Keratinocyte (primary cell): ENCODE results near the gene RAB3GAP2. TPM values are rescaled to one million over a fixed set of nuclear protein-coding genes. Genes with fewer than 3 reads are reported as not detected.

Source experiments
- DNase-seq: peaks from one replicate; pipeline ENCODE4 v3.0.0-alpha.2; 2011; ENCODE audit warnings: low read depth, missing footprints, low spot score
- FAIRE-seq: peaks from 2 replicates; lab custom pipeline; 2011; peaks lifted over from hg19 to GRCh38; lab: Jason Lieb, UNC
- H2AFZ ChIP-seq: 2 replicates; pipeline ENCODE4 v1.6.0; 2012; ENCODE audit warnings: low read length, control low read depth, inconsistent platforms; ENCODE audit not compliant: control insufficient read depth
- H3K27ac ChIP-seq: 2 replicates; pipeline ENCODE4 v1.5.1; 2011; ENCODE audit warnings: low read length; ENCODE audit not compliant: control insufficient read depth, insufficient read depth
- H3K27me3 ChIP-seq: 3 replicates; pipeline ENCODE4 v1.6.0; 2011; ENCODE audit warnings: low read length; ENCODE audit not compliant: control insufficient read depth, insufficient read depth; ENCODE audit errors: extremely low read depth
- H3K36me3 ChIP-seq, 2 experiments: 2 replicates in 1 of 2; 3 replicates in 1 of 2; pipeline ENCODE4 v1.5.1; 2011; ENCODE audit warnings: low read length in 2 of 2, mild to moderate bottlenecking in 1 of 2; ENCODE audit not compliant: control insufficient read depth in 2 of 2, insufficient read depth in 2 of 2; ENCODE audit errors: extremely low read depth in 1 of 2
- H3K4me1 ChIP-seq: 3 replicates; pipeline ENCODE4 v1.5.1; 2011; ENCODE audit warnings: low read length; ENCODE audit not compliant: control insufficient read depth, insufficient read depth; ENCODE audit errors: extremely low read depth
- H3K4me2 ChIP-seq: 3 replicates; pipeline ENCODE4 v1.6.0; 2011; ENCODE audit warnings: low read depth, low read length; ENCODE audit not compliant: control insufficient read depth, insufficient read depth; ENCODE audit errors: extremely low read depth
- H3K4me3 ChIP-seq, 3 experiments: fragments of 200-600 bp in 1 of 3; sonication (generic) in 1 of 3; 2 replicates in 2 of 3; 3 replicates in 1 of 3; pipeline ENCODE4 v1.5.1; 2011 to 2016; ENCODE audit warnings: low read length in 3 of 3, mild to moderate bottlenecking in 3 of 3, control low read depth in 2 of 3, inconsistent platforms in 1 of 3, low read depth in 1 of 3, mixed read lengths in 1 of 3, mixed run types in 1 of 3, moderate library complexity in 1 of 3; ENCODE audit not compliant: control insufficient read depth in 2 of 3, insufficient read depth in 2 of 3; ENCODE audit errors: extremely low read depth in 1 of 3
- H3K79me2 ChIP-seq: 2 replicates; pipeline ENCODE4 v1.6.0; 2012; ENCODE audit warnings: low read length; ENCODE audit not compliant: control insufficient read depth, insufficient read depth
- H3K9ac ChIP-seq: 3 replicates; pipeline ENCODE4 v1.6.0; 2011; ENCODE audit warnings: low read length; ENCODE audit not compliant: control insufficient read depth, insufficient read depth; ENCODE audit errors: extremely low read depth
- H3K9me1 ChIP-seq: 3 replicates; pipeline ENCODE4 v1.6.0; 2011; ENCODE audit warnings: low read length; ENCODE audit not compliant: control insufficient read depth, insufficient read depth; ENCODE audit errors: extremely low read depth
- H3K9me3 ChIP-seq: 2 replicates; pipeline ENCODE4 v1.5.1; 2012; ENCODE audit warnings: low read depth, low read length; ENCODE audit not compliant: control insufficient read depth
- H4K20me1 ChIP-seq: 3 replicates; pipeline ENCODE4 v1.6.0; 2011; ENCODE audit warnings: low read length; ENCODE audit not compliant: control insufficient read depth, insufficient read depth; ENCODE audit errors: extremely low read depth
- CTCF ChIP-seq, 3 experiments: IDR thresholded peaks in 1 of 3; conservative IDR thresholded peaks in 1 of 3; optimal IDR thresholded peaks in 1 of 3; 2 replicates in 2 of 3; 3 replicates in 1 of 3; pipeline versions ENCODE3 to v1.5.1; 2011; ENCODE audit warnings: low read length in 3 of 3, mild to moderate bottlenecking in 3 of 3, moderate library complexity in 2 of 3, control low read depth in 1 of 3, inconsistent platforms in 1 of 3; ENCODE audit not compliant: insufficient read depth in 2 of 3; ENCODE audit errors: extremely low read depth in 1 of 3
- EZH2 ChIP-seq: IDR thresholded peaks from one replicate; pipeline ENCODE4 v1.6.1; 2012; ENCODE audit warnings: inconsistent platforms, mild to moderate bottlenecking, low read length, moderate library complexity
- dilution Hi-C: fragments of 300-500 bp; cut with MboI; formaldehyde crosslinking; loops from one replicate; pipeline ENCODE4 v1.7.0; 2020; ENCODE audit warnings: low sequenced_read_pairs; ENCODE audit not compliant: extremely low pct_ligation_motif_present
- polyA plus RNA-seq, 5 experiments: library from polyadenylated mRNA; depleted of rRNA in 3 of 5; stranded (reverse) in 3 of 5; stranded (forward) in 1 of 5; unstranded in 1 of 5; fragments of >200 nt; gene quantifications; 1 replicate in 1 of 5; 2 replicates in 3 of 5; 3 replicates in 1 of 5; pipeline versions ENCODE4 v1.2.1 to v1.2.3, GENCODE V29; 2011 to 2012; ENCODE audit warnings: missing spikeins in 2 of 5, low read depth in 1 of 5, low replicate concordance in 1 of 5

RAB3GAP2 gene
- polyA plus RNA-seq, 1 donor (not counting 4 experiments of a cell fraction or from before 2014, with no cell fraction given), result 44.4 TPM

GRCh38 chr1:220184506-220184905 is 87.7 kb downstream of the RAB3GAP2 start:
- no peak overlapping the region for H3K9ac ChIP-seq
- H3K36me3 ChIP-seq, result peaks cover 9 to 10% of the 10 kb centered on the region in 2 experiments
- H2AFZ ChIP-seq, result no peak overlapping the region
- dilution Hi-C loops, result no loop called here
- TF ChIP-seq CTCF (optimal IDR thresholded peaks at IDR 0.05 in 1 of 3, IDR thresholded peaks at IDR 0.05 in 1 of 3, conservative IDR thresholded peaks at IDR 0.05 in 1 of 3; ENCODE audit: extremely low read depth in 1 of 3, insufficient read depth in 2 of 3, low read length in 3 of 3), result no peak
- no peak for TF ChIP-seq EZH2
- FAIRE-seq (no peak), DNase-seq (no peak)
- H3K9me1 ChIP-seq, result no peaks in the 10 kb centered on the region
- no peak overlapping the region for H3K4me3 ChIP-seq
- H3K27ac ChIP-seq, result no peak overlapping the region
- H3K4me1 ChIP-seq, result no peaks in the 10 kb centered on the region
- no peaks in the 10 kb centered on the region for H4K20me1 ChIP-seq
- no peak overlapping the region for H3K4me2 ChIP-seq
- no peaks in the 10 kb centered on the region for H3K9me3 ChIP-seq
- no peaks in the 10 kb centered on the region for H3K79me2 ChIP-seq
- no peaks in the 10 kb centered on the region for H3K27me3 ChIP-seq

GRCh38 chr1:220182656-220183055 is 89.6 kb downstream of the RAB3GAP2 start:
- H3K27me3 ChIP-seq, result no peaks in the 10 kb centered on the region
- no peak for TF ChIP-seq CTCF (optimal IDR thresholded peaks at IDR 0.05 in 1 of 3, IDR thresholded peaks at IDR 0.05 in 1 of 3, conservative IDR thresholded peaks at IDR 0.05 in 1 of 3; ENCODE audit: extremely low read depth in 1 of 3, insufficient read depth in 2 of 3, low read length in 3 of 3)
- TF ChIP-seq EZH2, result no peak
- dilution Hi-C loops, result no loop called here
- H3K9me3 ChIP-seq, result no peaks in the 10 kb centered on the region
- H3K36me3 ChIP-seq, result peaks cover 7 to 9% of the 10 kb centered on the region in 2 experiments
- H3K9me1 ChIP-seq, result no peaks in the 10 kb centered on the region
- DNase-seq (no peak), FAIRE-seq (no peak)
- no peak overlapping the region for H3K9ac ChIP-seq
- H4K20me1 ChIP-seq, result no peaks in the 10 kb centered on the region
- H3K27ac ChIP-seq, result no peak overlapping the region
- no peaks in the 10 kb centered on the region for H3K79me2 ChIP-seq
- no peak overlapping the region for H3K4me3 ChIP-seq
- no peak overlapping the region for H3K4me2 ChIP-seq
- no peaks in the 10 kb centered on the region for H3K4me1 ChIP-seq
- H2AFZ ChIP-seq, result no peak overlapping the region
